Thyroid gland (tissue), 4 donors: ENCODE data around the gene ZP3.
"Not testable (repeated sequence)": the region's sequence is repeated elsewhere in the genome, so short reads cannot be mapped to it uniquely, and the experiment has no call there.

ENCODE experiments used
- CTCF ChIP-seq, 6 experiments: fragments of 200-600 bp in 3 of 6; fragments of 450-650 bp in 3 of 6; sonication (generic) in 3 of 6; IDR thresholded peaks; one replicate each; pipeline ENCODE4 v1.5.1; 2016 to 2019; ENCODE audit warnings: antibody characterized with exemption in 6 of 6, mild to moderate bottlenecking in 2 of 6, inconsistent platforms in 1 of 6, moderate library complexity in 1 of 6
- POLR2A ChIP-seq, 2 donors: fragments of 450-650 bp; IDR thresholded peaks; one replicate each; pipeline ENCODE4 v1.6.1; 2017; ENCODE audit warnings: antibody characterized with exemption in 2 of 2, mild to moderate bottlenecking in 2 of 2, moderate library complexity in 1 of 2

GRCh38 chr7:76476742-76477474 is 52.2 kb downstream of the ZP3 start:
- not testable (repeated sequence) for TF ChIP-seq CTCF, POLR2A (IDR thresholded peaks at IDR 0.05)
